Type B pancreatic cell (in vitro differentiated cells): ENCODE results near the gene C2orf81. TPM values are rescaled to one million over a fixed set of nuclear protein-coding genes. Genes with fewer than 3 reads are reported as not detected.

Experiments used
- DNase-seq: peaks from one replicate; pipeline ENCODE4 v3.0.0; 2021; ENCODE audit warnings: mixed read lengths; ENCODE audit not compliant: unreplicated experiment; ENCODE audit errors: extremely low spot score
- H3K27ac Mint-ChIP-seq: 2 replicates; pipeline ENCODE4 v1.8.0; 2021; ENCODE audit warnings: mild to moderate bottlenecking, mixed read lengths
- H3K27me3 Mint-ChIP-seq: 2 replicates; pipeline ENCODE4 v1.8.0; 2021; ENCODE audit warnings: mixed read lengths
- H3K36me3 Mint-ChIP-seq: 2 replicates; pipeline ENCODE4 v1.8.0; 2021; ENCODE audit warnings: mixed read lengths
- H3K4me1 Mint-ChIP-seq: one replicate; pipeline ENCODE4 v1.8.0; 2021; ENCODE audit warnings: mixed read lengths; ENCODE audit not compliant: unreplicated experiment
- H3K4me3 Mint-ChIP-seq: 2 replicates; pipeline ENCODE4 v1.8.0; 2021; ENCODE audit warnings: mild to moderate bottlenecking, mixed read lengths
- H3K9me3 Mint-ChIP-seq: 2 replicates; pipeline ENCODE4 v1.8.0; 2021; ENCODE audit warnings: mixed read lengths
- CTCF ChIP-seq: fragments of 200-600 bp; sonication (generic); conservative IDR thresholded peaks from 2 replicates; pipeline ENCODE4 v1.5.0; 2021; ENCODE audit warnings: antibody characterized with exemption, mild to moderate bottlenecking
- total RNA-seq: library from RNA; stranded (reverse); gene quantifications from 2 replicates; pipeline ENCODE4 v1.2.1, GENCODE V29; 2021; ENCODE audit warnings: low replicate concordance

The C2orf81 gene
- total RNA-seq, 1 donor from 2014 or later: 10.4 TPM

GRCh38 chr2:74375838-74376237 is 45.6 kb downstream of the C2orf81 start:
- Mint-ChIP-seq H3K36me3 (peaks cover 17% of the 10 kb centered on the region), H3K27me3 (no peaks in the 10 kb centered on the region), H3K9me3 (no peaks in the 10 kb centered on the region), H3K4me1 (peaks cover 39% of the 10 kb centered on the region), H3K27ac (peak overlapping the region; percentile 47), H3K4me3 (no peak overlapping the region)
- no peak for TF ChIP-seq CTCF
- DNase-seq: no peak

GRCh38 chr2:74374509-74375205 is 46.8 kb downstream of the C2orf81 start:
- Mint-ChIP-seq H3K4me1 (peaks cover 28% of the 10 kb centered on the region), H3K27me3 (no peaks in the 10 kb centered on the region), H3K36me3 (peaks cover 26% of the 10 kb centered on the region), H3K9me3 (no peaks in the 10 kb centered on the region), H3K27ac (peak overlapping the region; percentile 85), H3K4me3 (peak overlapping the region; percentile 88)
- TF ChIP-seq CTCF: no peak
- no peak for DNase-seq

GRCh38 chr2:74373985-74374384 is 47.4 kb downstream of the C2orf81 start:
- no peaks in the 10 kb centered on the region for H3K27me3 Mint-ChIP-seq
- peaks cover 26% of the 10 kb centered on the region for H3K36me3 Mint-ChIP-seq
- H3K9me3 Mint-ChIP-seq: no peaks in the 10 kb centered on the region
- DNase-seq: no peak
- peak overlapping the region; percentile 88 for H3K4me3 Mint-ChIP-seq
- H3K27ac Mint-ChIP-seq: peak overlapping the region; percentile 85
- peaks cover 27% of the 10 kb centered on the region for H3K4me1 Mint-ChIP-seq
- TF ChIP-seq CTCF: no peak

- H3K9me3 Mint-ChIP-seq: no peaks in the 10 kb centered on the region
- peaks cover 27% of the 10 kb centered on the region for H3K36me3 Mint-ChIP-seq
- peak overlapping the region; percentile 68 for H3K4me3 Mint-ChIP-seq
- DNase-seq: no peak
- no peaks in the 10 kb centered on the region for H3K27me3 Mint-ChIP-seq
- peaks cover 23% of the 10 kb centered on the region for H3K4me1 Mint-ChIP-seq
- TF ChIP-seq CTCF: no peak
- H3K27ac Mint-ChIP-seq: peak overlapping the region; percentile 53
Observed at GRCh38 chr2:74373221-74373676, 48.2 kb downstream of the C2orf81 start.

GRCh38 chr2:74372674-74373073 is 48.7 kb downstream of the C2orf81 start:
- Mint-ChIP-seq H3K27ac (no peak overlapping the region), H3K4me1 (peaks cover 23% of the 10 kb centered on the region), H3K4me3 (no peak overlapping the region), H3K36me3 (peaks cover 24% of the 10 kb centered on the region), H3K27me3 (no peaks in the 10 kb centered on the region), H3K9me3 (no peaks in the 10 kb centered on the region)
- no peak for DNase-seq
- TF ChIP-seq CTCF: no peak
